GM21786 (cell line): ENCODE results near the gene CAPNS2.
"Not testable (repeated sequence)": the region's sequence is repeated elsewhere in the genome, so short reads cannot be mapped to it uniquely, and the experiment has no call there.

ENCODE experiments used
- ATAC-seq: cut with Tn5 transposase; IDR thresholded peaks from one replicate; pipeline ENCODE4 v1.9.1; 2021; ENCODE audit not compliant: unreplicated experiment

The CAPNS2 gene

DNA sequence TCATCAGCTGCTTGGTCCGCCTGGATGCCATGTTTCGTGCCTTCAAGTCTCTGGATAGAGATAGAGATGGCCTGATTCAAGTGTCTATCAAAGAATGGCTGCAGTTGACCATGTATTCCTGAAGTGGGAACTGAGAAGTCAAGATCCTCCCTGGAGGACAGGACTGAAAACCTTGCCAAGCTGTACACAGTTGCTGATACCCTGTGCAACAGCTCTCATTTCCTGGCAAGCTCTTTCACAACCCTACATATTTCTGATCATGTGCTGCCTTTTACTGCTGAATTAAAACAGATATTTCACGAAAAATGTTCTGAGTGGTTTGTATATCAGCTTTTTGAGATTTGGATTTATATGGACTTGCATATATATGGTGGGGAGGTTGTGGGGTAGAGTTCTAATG lies 898 bp downstream of the CAPNS2 start:
- no peak for ATAC-seq

DNA sequence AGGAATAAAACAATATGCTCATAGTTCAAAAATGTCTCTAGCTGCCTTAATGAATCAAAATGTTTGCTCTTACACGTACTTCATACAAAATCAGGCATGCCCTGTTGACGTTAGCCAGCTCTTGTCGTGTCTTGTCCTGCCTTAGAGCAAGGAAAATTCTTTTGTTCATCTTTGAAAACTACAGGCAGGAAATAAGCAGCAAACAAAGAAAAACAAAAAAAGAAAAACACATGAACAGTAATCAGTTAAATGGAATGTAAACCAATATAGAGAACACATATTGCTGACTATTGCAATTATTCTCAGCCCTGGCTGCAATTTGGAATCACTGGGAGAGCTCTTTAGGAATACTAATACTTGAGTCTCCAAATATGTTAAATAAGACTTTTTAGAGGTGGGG lies 1.7 kb downstream of the CAPNS2 start:
- ATAC-seq: no peak

DNA sequence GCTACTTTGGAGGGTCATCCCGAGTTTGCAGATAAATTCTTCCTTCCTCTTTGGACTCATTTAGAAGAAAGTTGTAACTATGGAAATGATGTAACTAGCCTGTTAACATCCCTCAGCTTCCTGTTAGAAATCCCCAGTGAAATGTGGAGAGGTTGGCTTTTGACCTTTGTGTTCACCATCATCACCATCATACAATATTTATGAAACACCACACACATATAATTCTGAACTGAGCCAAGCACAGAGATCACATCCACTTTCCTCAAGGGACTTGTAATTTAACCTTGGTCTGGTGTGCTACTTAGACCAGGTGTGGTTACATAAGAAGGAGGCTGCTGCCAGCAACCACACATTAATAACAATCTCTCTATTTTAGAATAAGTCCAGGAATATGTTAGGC lies 2.5 kb downstream of the CAPNS2 start:
- no peak for ATAC-seq

DNA sequence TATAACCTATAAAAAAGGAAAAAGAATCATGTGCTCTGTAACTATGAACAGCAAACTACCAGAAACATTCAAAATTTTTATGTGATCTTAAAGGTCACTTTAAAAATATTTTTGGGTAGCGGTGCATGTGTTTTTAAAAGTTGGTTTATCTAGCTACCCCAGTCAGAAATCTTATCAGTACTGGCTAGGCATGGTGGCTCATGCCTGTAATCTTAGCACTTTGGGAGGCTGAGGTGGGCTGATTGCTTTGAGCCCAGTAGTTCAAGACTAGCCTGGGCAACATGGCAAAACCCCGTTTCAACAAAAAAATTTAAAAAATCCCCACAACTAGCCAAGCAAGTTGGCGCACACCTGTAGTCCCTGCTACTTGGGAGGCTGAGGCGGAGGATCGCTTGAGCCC lies 3.7 kb downstream of the CAPNS2 start:
- ATAC-seq: no peak

DNA sequence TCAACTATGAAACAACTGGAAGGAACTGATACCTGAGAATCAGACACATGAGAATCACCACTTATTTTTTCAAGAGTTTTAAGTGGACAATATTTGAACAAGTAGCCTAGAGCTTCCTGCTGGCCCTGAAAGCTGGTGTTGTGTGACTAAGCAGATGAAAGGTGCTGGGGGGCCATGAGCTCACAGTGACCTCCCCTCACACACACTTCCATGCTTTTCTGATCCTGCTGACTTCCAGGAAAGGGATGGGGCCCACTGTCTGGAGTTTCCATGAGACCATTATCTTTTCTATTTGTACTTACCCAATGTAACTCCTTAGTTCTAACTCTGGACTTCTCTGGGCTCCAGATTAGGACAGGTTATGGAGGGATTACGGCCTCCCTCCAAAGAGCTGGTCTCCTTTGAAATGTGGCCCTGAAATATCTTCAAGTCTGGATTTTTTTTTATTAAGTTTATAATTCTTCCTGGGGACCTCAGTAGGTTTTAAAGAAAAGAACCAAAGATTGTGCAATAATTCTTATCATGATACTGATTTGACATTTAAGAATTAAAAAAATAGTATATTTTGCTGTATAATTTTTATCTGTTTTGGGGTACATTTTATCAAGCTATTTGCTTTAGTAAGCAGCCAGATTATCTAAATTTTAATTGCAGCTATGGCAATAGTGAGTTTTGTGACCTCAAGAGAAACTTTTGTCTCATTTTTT lies 4.9 kb downstream of the CAPNS2 start:
- no peak for ATAC-seq

DNA sequence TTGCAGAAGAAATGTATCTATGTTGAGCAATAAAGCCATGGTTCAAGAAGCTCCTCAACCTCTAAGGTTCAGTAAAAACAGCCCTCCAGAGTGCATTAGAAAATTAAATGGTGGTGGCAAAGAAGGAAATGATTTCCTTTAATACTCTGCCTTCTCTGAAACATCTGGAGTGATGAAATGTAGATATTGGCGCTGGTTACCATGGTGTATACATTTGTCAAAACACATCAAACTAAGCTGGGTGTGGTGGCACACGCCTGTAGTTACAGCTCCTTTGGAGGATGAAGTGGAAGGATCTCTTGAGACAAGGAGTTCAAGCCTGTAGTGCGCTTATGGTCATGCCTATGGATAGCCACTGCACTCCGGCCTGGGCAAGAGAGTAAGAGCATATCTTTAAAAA lies 6.0 kb downstream of the CAPNS2 start:
- no peak for ATAC-seq

DNA sequence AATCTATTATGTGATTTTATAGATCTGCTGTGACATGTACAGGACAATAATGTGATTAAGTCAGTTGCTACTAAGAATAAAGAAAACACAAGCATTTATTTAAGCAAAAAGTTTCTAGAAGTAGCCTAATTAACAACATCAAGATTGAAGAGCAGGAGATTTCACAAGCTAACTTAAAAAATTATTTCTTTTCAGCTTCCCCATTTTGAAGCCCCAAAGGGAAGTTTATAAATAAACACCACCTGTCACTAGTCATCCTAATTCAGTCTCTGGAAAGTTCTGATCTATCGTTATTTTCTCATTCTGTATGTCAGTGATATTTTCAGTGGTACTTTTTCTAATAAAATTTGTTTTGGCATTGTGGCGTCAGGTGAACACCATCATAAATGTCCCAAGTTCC lies 8.3 kb downstream of the CAPNS2 start:
- ATAC-seq: no peak

DNA sequence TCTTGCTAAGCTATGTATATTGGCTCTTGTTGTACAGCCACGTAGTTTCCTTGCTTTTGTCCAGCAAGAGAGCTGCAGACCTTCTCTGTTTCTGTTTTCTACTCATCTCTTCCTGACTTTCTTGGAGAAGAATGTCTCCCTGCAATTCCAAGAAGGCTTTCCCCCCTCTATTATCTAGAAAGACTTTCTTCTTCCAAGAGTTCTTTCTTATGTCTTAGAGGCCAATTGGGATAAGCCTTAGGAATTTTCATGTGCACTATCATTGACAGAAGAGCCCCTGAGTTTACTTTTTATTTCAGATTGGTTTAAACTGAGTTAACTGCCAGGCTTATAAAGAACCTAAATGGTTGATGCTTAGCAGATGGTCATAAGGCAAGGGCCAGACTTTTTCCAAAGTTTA lies 9.0 kb downstream of the CAPNS2 start:
- ATAC-seq: no peak

DNA sequence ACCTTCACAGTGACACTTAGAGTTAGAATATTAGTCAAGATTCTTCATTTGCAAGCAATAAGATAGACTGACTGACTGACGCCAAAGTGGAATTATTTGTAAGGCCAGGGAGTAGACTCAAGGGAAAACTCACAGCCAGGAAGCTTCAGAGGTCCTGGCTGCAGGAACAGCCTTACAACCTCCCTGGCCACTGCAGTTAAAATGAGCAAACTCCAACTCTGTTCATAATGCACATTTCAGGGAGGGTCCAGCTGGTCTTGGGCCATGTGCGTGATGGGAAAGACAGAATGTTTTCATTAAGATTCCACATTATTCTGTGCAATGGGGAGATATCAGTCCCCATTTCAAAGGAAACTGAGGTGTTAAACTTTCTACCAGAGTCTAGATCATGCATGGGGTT lies 9.9 kb downstream of the CAPNS2 start:
- no peak for ATAC-seq

DNA sequence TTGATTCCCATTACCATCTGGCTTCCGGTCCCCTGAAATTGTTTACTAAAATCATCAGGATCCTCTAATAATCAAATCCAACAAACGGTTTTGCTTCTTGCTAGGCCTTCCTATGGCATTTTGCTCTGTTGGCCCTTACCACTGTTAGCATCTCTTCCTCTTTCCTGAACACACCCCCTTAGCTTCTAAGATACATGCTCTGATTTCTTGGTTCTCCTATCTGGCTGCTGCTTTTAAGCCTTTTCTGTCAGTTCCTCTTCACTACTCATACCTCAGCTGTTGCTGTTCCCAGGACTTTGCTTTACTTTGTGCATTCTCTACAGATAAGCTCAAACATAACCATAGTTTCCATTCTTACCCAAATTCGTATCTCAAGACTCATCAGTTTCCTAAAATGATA lies 11.4 kb downstream of the CAPNS2 start:
- no peak for ATAC-seq

DNA sequence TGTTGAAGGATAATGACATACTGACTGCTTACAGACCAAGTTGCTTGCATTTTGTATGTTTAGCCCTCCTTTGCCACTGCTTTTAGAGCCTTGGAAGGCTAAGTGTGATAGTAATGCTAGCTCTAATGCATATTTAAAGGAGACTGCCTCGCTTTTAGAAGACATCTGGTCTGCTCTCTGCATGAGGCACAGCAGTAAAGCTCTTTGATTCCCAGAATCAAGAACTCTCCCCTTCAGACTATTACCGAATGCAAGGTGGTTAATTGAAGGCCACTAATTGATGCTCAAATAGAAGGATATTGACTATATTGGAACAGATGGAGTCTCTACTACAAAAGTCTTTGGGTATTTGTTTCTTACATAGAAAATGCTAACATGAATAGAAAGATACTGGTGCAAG lies 19.1 kb downstream of the CAPNS2 start:
- no peak for ATAC-seq

DNA sequence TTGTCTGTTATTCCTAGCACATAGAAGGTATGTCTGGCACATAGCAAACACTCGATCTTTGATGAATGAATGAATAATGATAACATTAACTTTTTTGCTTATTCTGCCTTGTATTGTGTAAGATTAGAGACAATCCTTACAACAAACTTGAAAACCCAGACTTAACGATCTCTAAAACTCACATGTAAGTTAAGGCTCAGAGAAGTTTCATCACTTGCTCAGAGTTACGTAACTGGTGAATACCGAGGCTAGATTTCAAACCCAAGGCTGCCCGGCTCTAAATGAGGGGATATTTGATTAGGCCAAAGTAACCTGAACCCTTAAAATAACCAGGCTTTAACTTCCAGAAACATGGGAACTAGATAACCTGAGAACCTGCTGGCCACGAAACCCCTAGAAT lies 22.3 kb downstream of the CAPNS2 start:
- ATAC-seq: no peak

DNA sequence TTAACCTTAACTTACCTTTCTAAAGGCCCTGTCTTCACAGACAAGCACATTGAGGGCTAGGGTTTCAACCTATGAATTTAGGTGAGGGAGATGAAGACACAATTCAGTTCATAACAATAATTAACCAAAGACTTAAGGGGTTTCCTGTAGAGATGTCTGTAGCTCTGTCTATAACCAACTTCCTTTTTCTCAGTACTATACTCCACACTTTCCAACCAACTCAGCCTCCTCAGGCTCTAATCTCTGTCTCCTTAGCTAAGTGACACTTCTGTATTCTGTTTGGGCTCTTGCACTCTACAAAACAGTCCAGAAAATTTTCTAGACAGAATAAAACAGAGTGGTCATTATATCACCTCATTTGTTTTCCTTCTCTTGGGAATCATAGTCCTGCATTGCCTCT lies 25.8 kb downstream of the CAPNS2 start:
- no peak for ATAC-seq

GRCh38 chr16:55597928-55598327 lies 31.4 kb downstream of the CAPNS2 start:
- no peak for ATAC-seq

GRCh38 chr16:55605754-55606336 lies 39.4 kb downstream of the CAPNS2 start:
- ATAC-seq: no peak

DNA sequence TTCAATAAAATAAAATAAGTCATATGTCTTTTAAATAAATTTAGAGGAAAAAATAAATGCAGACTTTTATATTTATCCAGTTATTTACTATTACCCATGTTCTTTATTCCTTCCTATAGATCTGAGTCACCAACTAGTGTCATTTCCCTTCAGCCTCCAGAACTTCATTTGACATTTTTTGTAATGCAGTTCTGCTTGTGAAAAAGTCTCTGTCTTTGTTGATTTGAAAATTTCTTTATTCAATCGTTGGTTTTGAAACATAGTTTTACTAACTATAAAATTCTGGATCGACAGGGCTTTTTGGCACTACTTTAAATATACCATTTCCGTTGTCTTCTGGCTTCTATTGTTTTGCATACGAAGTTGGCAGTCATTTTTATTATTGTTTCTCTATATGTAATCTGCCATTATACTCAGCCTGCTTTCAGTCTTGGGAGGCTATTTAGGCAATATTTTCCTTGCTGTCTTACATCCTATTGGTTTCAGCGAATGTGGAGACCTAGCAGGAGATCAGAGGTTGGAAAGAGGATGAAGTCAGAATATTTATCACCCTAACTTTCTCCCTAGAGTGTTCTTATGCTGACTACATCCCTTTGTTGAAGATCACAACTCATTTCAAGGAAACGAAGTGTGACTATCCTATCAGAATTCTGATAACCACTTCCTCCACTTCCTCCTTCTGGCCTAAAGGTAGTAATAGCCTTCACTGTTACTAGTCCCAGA lies 47.3 kb downstream of the CAPNS2 start:
- no peak for ATAC-seq

DNA sequence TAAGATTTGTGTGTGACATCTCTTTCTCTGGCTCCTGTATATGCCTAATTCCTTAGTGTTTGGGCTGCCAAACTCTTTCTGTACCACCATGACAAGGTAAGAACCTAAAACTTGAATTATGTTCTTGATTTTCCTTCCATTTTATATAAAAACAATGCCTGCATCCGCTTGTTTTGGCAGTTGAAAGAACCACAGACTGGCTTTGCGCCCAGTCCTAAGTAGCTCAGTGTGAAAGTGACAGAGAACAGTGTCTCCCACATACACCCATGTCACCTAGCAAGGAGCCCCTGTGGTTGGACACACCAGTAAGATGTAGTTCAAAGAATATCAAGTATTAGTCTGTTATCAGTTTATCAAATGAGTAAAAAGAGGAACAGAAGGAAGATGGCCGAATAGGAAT lies 48.6 kb downstream of the CAPNS2 start:
- ATAC-seq: no peak

DNA sequence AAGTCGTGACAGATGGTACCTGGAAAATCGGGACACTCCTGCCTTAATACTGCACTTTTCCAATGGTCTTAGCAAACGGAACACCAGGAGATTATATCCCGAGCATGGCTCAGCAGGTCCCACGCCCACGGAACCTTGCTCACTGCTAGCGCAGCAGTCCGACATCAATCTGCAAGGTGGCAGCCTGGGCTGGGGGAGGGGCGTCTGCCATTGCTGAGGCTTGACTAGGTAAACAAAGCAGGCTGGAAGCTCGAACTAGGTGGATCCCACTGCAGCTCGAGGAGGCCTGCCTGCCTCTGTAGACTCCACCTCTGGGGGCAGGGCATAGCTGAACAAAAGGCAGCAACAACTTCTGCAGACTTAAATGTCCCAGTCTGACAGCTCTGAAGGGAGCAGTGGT lies 49.2 kb downstream of the CAPNS2 start:
- not testable (repeated sequence) for ATAC-seq
